HG03064 (cell line): ENCODE measurements around the gene FBXO45.
"Not testable (repeated sequence)": the region's sequence is repeated elsewhere in the genome, so short reads cannot be mapped to it uniquely, and the experiment has no call there.

Source experiments
- ATAC-seq: cut with Tn5 transposase; IDR thresholded peaks from one replicate; pipeline ENCODE4 v1.9.1; 2021; ENCODE audit warnings: low read depth; ENCODE audit not compliant: unreplicated experiment

FBXO45 gene

DNA sequence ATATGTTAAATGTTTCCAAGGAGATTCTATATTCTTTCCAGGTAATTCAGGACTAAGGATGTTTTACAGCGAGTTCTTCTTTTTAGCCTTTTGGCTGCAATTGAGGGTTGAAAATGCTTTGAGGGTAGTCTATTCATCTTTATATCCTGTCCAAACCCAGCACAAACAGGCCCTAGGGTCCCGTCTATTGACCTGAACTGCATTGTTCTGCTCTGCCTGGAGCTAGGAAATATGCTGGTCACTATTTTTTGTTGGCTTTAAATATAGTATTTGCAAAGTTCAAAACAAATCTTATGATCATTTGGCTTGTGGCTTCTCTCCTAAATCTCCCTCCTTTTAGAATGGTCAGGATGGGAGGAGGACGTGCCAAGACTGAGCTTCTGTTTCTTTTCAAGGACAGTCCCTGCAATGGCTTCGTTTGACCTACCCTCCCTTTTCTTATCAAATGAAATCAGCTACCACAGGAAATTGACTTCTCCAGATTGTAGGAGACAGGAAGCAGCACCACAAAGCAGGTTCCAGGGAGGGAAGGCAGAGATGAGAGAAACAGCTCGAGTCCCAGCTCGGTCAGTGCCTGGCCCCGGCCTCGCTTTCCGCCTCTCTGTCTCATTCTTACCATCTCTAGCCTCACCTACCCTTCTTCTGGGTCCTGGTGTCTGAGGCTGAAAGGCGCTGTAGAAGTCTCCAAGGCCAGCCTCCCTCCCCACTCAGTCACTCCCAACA lies 43.5 kb downstream of the FBXO45 start:
- no peak for ATAC-seq

- not testable (repeated sequence) for ATAC-seq
These were observed 46.8 kb downstream of the FBXO45 start for GRCh38 chr3:196615234-196615633.

DNA sequence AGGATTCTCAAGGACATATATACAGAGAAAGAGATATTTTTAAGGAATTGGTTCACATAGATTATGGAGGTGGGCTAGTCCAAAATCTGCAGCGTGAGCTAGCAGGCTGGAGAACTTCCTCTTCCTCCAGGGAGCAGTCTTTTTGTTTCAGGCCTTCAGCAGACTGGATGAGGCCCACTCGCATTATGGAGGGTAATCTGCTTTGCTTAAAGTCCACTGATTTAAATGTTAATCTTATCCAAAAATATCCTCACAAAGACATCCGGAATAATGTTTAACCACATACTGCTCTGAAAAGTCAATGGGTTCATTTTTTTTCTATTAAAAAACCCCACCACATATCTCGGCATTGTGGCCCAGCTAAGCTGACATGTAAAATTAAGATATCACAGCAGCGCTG lies 48.8 kb downstream of the FBXO45 start:
- no peak for ATAC-seq

DNA sequence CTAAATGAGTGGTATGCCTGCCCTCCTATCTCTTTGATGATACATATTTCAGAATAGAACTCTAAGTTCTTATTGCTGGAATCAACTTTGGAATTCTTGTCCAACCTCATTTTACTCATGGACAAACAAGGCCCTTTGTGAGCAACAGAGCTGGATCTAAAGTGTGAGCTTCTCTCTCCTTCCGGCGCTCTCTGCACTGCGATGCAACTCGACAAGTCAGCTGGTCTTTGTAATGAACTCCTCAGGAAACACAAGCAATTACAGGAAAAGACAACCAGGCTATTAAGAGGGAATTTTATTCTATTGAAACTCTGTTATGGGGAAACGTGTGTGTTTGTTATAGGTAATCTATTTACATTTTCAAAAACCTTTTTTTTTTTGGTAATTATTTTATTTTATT lies 50.8 kb downstream of the FBXO45 start:
- ATAC-seq: no peak

DNA sequence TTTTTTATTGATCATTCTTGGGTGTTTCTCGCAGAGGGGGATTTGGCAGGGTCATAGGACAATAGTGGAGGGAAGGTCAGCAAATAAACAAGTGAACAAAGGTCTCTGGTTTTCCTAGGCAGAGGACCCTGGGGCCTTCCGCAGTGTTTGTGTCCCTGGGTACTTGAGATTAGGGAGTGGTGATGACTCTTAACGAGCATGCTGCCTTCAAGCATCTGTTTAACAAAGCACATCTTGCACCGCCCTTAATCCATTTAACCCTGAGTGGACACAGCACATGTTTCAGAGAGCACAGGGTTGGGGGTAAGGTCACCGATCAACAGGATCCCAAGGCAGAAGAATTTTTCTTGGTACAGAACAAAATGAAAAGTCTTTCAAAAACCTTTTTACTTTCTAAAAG lies 51.2 kb downstream of the FBXO45 start:
- ATAC-seq: not testable (repeated sequence)

DNA sequence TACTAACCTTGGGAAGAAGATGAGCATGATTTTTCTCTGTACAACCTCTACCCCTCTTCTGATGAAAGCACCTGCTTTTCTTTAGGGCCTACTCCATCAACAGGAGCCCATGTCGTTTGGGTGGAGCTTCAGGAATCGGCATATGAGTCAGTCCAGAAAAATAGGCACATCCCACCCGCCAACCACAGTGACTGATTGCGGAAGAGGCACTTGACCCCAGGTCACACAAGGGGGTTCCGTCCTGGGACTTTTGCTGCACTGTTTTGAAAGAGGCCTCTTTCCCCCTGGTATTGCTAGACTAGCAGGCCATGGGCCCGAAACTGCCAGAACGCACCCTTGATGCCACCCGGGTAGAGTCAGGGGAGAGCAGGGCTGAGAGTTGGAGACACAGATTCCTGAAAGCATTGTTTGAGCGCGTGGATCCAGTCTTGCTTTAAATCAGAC lies 51.7 kb downstream of the FBXO45 start:
- ATAC-seq: no peak

GRCh38 chr3:196620684-196621083 lies 52.2 kb downstream of the FBXO45 start:
- ATAC-seq: no peak

- ATAC-seq: no peak
These were observed 53.2 kb downstream of the FBXO45 start for GRCh38 chr3:196621611-196622010.

GRCh38 chr3:196624067-196624790 lies 55.8 kb downstream of the FBXO45 start:
- ATAC-seq: no peak

DNA sequence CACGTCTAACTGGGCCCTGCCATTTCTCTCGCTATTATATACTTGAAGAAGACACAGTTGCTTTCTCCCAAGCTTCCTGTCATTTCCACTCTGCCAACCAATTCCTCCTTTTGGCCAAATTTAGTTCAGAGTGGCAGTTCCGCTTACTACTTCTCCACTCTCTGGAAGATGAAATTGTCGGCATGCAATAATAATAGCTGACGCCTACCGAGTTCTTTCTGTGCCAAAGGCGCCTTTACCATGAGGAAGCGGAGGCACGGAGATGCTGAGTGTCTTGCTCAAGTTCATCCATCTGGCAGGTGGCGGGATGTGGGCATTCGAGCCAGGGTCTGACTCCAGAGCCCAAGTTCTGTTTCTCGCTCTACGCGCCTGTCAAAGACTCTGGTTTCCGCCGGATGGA lies 56.4 kb downstream of the FBXO45 start:
- ATAC-seq: no peak

DNA sequence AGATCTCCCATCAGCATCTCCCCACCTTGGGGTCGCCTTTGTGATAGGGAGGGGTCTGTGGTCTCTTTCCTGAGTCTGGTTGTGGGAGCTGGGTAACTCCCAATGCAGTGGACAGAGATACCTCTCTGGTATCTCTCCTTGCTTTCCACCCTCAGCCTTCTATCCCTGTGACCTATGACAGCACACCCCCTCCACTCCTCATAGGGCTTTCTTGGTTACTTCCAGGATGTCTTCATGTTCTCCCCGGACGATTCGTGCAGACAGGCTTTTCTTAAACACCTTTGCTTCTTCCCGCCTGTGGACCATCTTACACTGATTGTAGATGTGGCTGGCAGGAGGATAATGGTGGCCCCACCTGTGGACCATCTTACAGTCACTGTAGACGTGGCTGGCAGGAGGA lies 56.9 kb downstream of the FBXO45 start:
- no peak for ATAC-seq

DNA sequence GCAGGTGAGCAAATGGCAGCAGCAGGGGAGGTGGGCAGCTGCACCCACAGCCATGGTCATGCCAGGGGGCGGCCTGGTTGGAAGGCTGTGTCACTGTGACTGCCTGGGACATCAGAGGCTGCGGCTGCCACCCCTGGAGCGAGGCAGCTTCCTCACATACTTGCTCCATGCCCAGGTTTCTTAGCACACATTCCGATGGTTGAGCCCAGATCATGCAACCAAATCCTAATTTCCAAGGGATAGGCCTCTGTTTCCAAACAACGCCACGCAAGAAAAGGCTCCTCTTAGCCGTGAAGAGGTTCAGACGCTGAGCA lies 59.4 kb downstream of the FBXO45 start:
- no peak for ATAC-seq

GRCh38 chr3:196629228-196629627 lies 60.8 kb downstream of the FBXO45 start:
- no peak for ATAC-seq

GRCh38 chr3:196631682-196632045 lies 63.2 kb downstream of the FBXO45 start:
- no peak for ATAC-seq

GRCh38 chr3:196632046-196632751 lies 63.7 kb downstream of the FBXO45 start:
- ATAC-seq: peak; percentile 56

- no peak for ATAC-seq
These were observed 65.2 kb downstream of the FBXO45 start for GRCh38 chr3:196633555-196634151.

GRCh38 chr3:196634224-196634623 lies 65.8 kb downstream of the FBXO45 start:
- no peak for ATAC-seq

GRCh38 chr3:196634829-196635228 lies 66.4 kb downstream of the FBXO45 start:
- no peak for ATAC-seq

GRCh38 chr3:196636369-196637349 lies 68.2 kb downstream of the FBXO45 start:
- ATAC-seq: no peak

GRCh38 chr3:196637941-196638340 lies 69.5 kb downstream of the FBXO45 start:
- ATAC-seq: not testable (repeated sequence)
